MCF 10A (cell line): ENCODE measurements around the gene HSPA6. TPM values are rescaled to one million over a fixed set of nuclear protein-coding genes. Genes with fewer than 3 reads are reported as not detected.
"Not testable (repeated sequence)": the region's sequence is repeated elsewhere in the genome, so short reads cannot be mapped to it uniquely, and the experiment has no call there.

Experiments used
- BruUV-seq: library from RNA; stranded (reverse); fragments of 400-500 nt; replicated peaks from 2 replicates; lab custom pipeline; 2021; lab: Mats Ljungman, UMichigan
- CTCF ChIA-PET: fragments of 300-600 bp; sonication (Branson Sonifier 250); formaldehyde crosslinking; extraction: SDS; loops from one replicate; lab custom pipeline; 2021; ENCODE audit warnings: antibody characterized with exemption, inconsistent platforms; lab: Yijun Ruan, JAX
- POLR2A ChIA-PET: fragments of 300-600, 350-650 bp; sonication (Branson Sonifier 250); formaldehyde crosslinking; extraction: SDS; loops from one replicate; lab custom pipeline; 2020; ENCODE audit warnings: antibody characterized with exemption, inconsistent platforms; lab: Yijun Ruan, JAX
- DNase-seq: peaks from one replicate; pipeline ENCODE4 v3.0.0-alpha.2; 2018; ENCODE audit not compliant: unreplicated experiment
- H3K27ac Mint-ChIP-seq: one replicate; pipeline ENCODE4 v1.8.0; 2022; ENCODE audit warnings: mild to moderate bottlenecking, low read depth, mixed read lengths; ENCODE audit not compliant: unreplicated experiment
- H3K27me3 Mint-ChIP-seq: one replicate; pipeline ENCODE4 v1.8.0; 2022; ENCODE audit warnings: mixed read lengths; ENCODE audit not compliant: insufficient read depth, unreplicated experiment
- H3K36me3 Mint-ChIP-seq: one replicate; pipeline ENCODE4 v1.8.0; 2022; ENCODE audit warnings: mild to moderate bottlenecking, moderate library complexity, mixed read lengths; ENCODE audit not compliant: insufficient read depth, unreplicated experiment
- H3K4me1 Mint-ChIP-seq: one replicate; pipeline ENCODE4 v1.8.0; 2022; ENCODE audit warnings: mixed read lengths; ENCODE audit not compliant: insufficient read depth, unreplicated experiment
- H3K4me3 Mint-ChIP-seq: one replicate; pipeline ENCODE4 v1.8.0; 2022; ENCODE audit warnings: mild to moderate bottlenecking, moderate library complexity, mixed read lengths; ENCODE audit not compliant: unreplicated experiment
- H3K9me3 Mint-ChIP-seq: one replicate; pipeline ENCODE4 v1.8.0; 2022; ENCODE audit warnings: mixed read lengths; ENCODE audit not compliant: unreplicated experiment
- intact Hi-C: fragments of 100-400 bp; cut with micrococcal nuclease; formaldehyde crosslinking; loops from 2 replicates; pipeline ENCODE4 v1.14.1; 2022
- total RNA-seq: library from RNA; stranded (reverse); gene quantifications from 2 replicates; pipeline ENCODE4 v1.2.3, GENCODE V29; 2022

HSPA6 gene
- total RNA-seq, 1 experiment from 2014 or later, result 0.28 TPM

GRCh38 chr1:161525321-161525720, 981 bp downstream of the HSPA6 start:
- peak overlapping the region; percentile 36 for H3K4me3 Mint-ChIP-seq
- intact Hi-C loops, H3K27me3 Mint-ChIP-seq, BruUV-seq, H3K4me1 Mint-ChIP-seq, H3K9me3 Mint-ChIP-seq, POLR2A ChIA-PET, DNase-seq, CTCF ChIA-PET, H3K27ac Mint-ChIP-seq: not testable (repeated sequence)
- H3K36me3 Mint-ChIP-seq, result peaks cover 17% of the 10 kb centered on the region

GRCh38 chr1:161525918-161526317, 1.6 kb downstream of the HSPA6 start:
- H3K36me3 Mint-ChIP-seq, result peaks cover 23% of the 10 kb centered on the region
- H3K4me3 Mint-ChIP-seq, DNase-seq, intact Hi-C loops, H3K9me3 Mint-ChIP-seq, H3K27me3 Mint-ChIP-seq, BruUV-seq, H3K4me1 Mint-ChIP-seq, POLR2A ChIA-PET, H3K27ac Mint-ChIP-seq: not testable (repeated sequence)
- CTCF ChIA-PET, result interaction anchor here (1.2 kb wide), 1 partner anchor 224 kb away, joined by 5 read pairs; the partner anchor contains the start of gene DUSP12

- DNase-seq, result peak; percentile 62
Observed at GRCh38 chr1:161528550-161528949, 4.2 kb downstream of the HSPA6 start.

GRCh38 chr1:161529463-161530104, 5.2 kb downstream of the HSPA6 start:
- CTCF ChIA-PET, result interaction anchor here (0.6 kb wide), 1 partner anchor 83 kb away, joined by 4 read pairs; no protein-coding TSS in a partner anchor
- H3K27ac Mint-ChIP-seq, result peak overlapping the region; percentile 93
- H3K9me3 Mint-ChIP-seq, H3K4me1 Mint-ChIP-seq, POLR2A ChIA-PET, BruUV-seq, DNase-seq, H3K27me3 Mint-ChIP-seq: not testable (repeated sequence)
- H3K36me3 Mint-ChIP-seq, result peaks cover 16% of the 10 kb centered on the region
- peak overlapping the region; percentile 88 for H3K4me3 Mint-ChIP-seq
- intact Hi-C loops, result loop anchor here (2.0 kb wide), 2 partner anchors 43 to 83 kb away; no protein-coding TSS in a partner anchor

More at GRCh38 chr1:161528550-161528949, 4.2 kb downstream of the HSPA6 start:
- CTCF ChIA-PET, H3K9me3 Mint-ChIP-seq, H3K27ac Mint-ChIP-seq, POLR2A ChIA-PET, H3K4me1 Mint-ChIP-seq, BruUV-seq, intact Hi-C loops, H3K27me3 Mint-ChIP-seq, H3K4me3 Mint-ChIP-seq: not testable (repeated sequence)
- H3K36me3 Mint-ChIP-seq, result peaks cover 24% of the 10 kb centered on the region

- BruUV-seq, H3K4me1 Mint-ChIP-seq, H3K27me3 Mint-ChIP-seq, H3K9me3 Mint-ChIP-seq: not testable (repeated sequence)
- H3K4me3 Mint-ChIP-seq, result peak overlapping the region; percentile 88
- ChIA-PET CTCF (interaction anchor here (0.6 to 1.2 kb wide), 4 partner anchors 43 to 434 kb away, joined by 4 read pairs; no protein-coding TSS in a partner anchor), POLR2A (interaction anchor here (1.1 to 2.3 kb wide), 6 partner anchors 10 to 219 kb away, joined by 3 to 19 read pairs (median 5); partner anchors contain the start of gene DUSP12)
- intact Hi-C loops, result loop anchor here (2.0 kb wide), 2 partner anchors 43 to 83 kb away; no protein-coding TSS in a partner anchor
- H3K36me3 Mint-ChIP-seq, result peaks cover 16% of the 10 kb centered on the region
- H3K27ac Mint-ChIP-seq, result peak overlapping the region; percentile 93
- peak; percentile 79 for DNase-seq
Observed at GRCh38 chr1:161530158-161530557, 5.8 kb downstream of the HSPA6 start.

- ChIA-PET CTCF (interaction anchor here (0.7 to 1.6 kb wide), 10 partner anchors 9 to 435 kb away, joined by 3 to 7 read pairs (median 4); no protein-coding TSS in a partner anchor), POLR2A (interaction anchor here (0.6 to 2.3 kb wide), 13 partner anchors 9 to 1142 kb away, joined by 3 to 19 read pairs (median 4); partner anchors contain the start of genes DUSP12 and TOMM40L)
- BruUV-seq, result TSS peak; percentile 91
- peak overlapping the region; percentile 88 for H3K4me3 Mint-ChIP-seq
- peak overlapping the region; percentile 93 for H3K27ac Mint-ChIP-seq
- intact Hi-C loops, result loop anchor here (2.0 kb wide), 2 partner anchors 44 to 82 kb away; no protein-coding TSS in a partner anchor
- not testable (repeated sequence) for H3K9me3 Mint-ChIP-seq, H3K27me3 Mint-ChIP-seq, H3K4me1 Mint-ChIP-seq
- H3K36me3 Mint-ChIP-seq, result peaks cover 16% of the 10 kb centered on the region
- DNase-seq, result peak; percentile 96
Observed at GRCh38 chr1:161530671-161531641, 6.6 kb downstream of the HSPA6 start.
